Vagina (tissue), 2 donors: ENCODE results near the gene CNTLN.

ENCODE experiments used
- POLR2A ChIP-seq, 2 donors: fragments of 450-650 bp; IDR thresholded peaks; one replicate each; pipeline ENCODE4 v1.6.1; 2017; ENCODE audit warnings: antibody characterized with exemption in 2 of 2, mild to moderate bottlenecking in 2 of 2, moderate library complexity in 2 of 2
- POLR2AphosphoS5 ChIP-seq, 2 donors: sonication (generic); formaldehyde crosslinking; IDR thresholded peaks; one replicate each; pipeline ENCODE4 v1.9.0; 2017; ENCODE audit warnings: antibody characterized with exemption in 2 of 2, mild to moderate bottlenecking in 2 of 2, low read depth in 1 of 2; ENCODE audit not compliant: insufficient read depth in 1 of 2
- TF ChIP-seq, protein P1 (sequence below), 3 experiments: fragments of 450-650 bp in 2 of 3; fragments of 200-600 bp in 1 of 3; sonication (generic) in 1 of 3; IDR thresholded peaks; one replicate each; pipeline ENCODE4 v1.5.1; 2017 to 2019; ENCODE audit warnings: antibody characterized with exemption in 3 of 3, mild to moderate bottlenecking in 2 of 3, moderate library complexity in 2 of 3

DNA sequence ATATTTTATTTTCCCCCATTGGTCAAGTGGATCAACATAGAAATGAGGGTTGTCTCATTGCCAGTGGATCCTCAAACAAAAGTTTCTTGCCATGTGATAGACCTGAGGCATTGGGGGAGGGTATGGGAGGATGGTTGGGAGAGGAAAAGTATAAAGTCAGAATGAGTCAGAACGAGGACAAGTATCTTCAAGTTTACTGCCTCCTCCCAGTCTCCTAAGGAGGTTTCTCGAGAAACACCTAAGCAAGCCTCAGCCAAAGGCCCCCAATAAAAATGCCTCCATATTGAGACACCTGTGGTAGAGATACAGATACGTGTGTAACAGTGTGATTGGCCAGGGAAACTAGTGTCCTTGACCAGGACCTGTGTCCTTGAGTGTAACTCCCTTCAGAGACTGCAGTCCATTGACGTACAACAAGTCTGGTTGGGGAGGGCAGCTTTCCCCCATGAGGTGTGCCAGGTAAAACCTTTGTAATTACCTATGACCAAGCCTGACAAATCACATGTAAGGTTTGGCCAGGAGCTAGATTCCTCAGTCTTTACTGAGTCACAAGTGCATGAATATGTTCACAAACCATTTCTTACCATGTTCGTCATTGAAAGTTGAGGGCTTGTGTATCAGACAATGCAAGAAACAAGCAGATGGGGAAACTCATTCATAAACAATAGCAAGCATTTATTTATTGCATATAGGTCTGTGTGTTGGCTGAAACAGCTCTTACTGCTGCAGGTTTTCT, 245.5 kb downstream of the CNTLN start:
- TF ChIP-seq, protein P1, sequence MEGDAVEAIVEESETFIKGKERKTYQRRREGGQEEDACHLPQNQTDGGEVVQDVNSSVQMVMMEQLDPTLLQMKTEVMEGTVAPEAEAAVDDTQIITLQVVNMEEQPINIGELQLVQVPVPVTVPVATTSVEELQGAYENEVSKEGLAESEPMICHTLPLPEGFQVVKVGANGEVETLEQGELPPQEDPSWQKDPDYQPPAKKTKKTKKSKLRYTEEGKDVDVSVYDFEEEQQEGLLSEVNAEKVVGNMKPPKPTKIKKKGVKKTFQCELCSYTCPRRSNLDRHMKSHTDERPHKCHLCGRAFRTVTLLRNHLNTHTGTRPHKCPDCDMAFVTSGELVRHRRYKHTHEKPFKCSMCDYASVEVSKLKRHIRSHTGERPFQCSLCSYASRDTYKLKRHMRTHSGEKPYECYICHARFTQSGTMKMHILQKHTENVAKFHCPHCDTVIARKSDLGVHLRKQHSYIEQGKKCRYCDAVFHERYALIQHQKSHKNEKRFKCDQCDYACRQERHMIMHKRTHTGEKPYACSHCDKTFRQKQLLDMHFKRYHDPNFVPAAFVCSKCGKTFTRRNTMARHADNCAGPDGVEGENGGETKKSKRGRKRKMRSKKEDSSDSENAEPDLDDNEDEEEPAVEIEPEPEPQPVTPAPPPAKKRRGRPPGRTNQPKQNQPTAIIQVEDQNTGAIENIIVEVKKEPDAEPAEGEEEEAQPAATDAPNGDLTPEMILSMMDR (IDR thresholded peaks at IDR 0.05), result no peak
- TF ChIP-seq POLR2AphosphoS5 (IDR thresholded peaks at IDR 0.05; ENCODE audit: insufficient read depth in 1 of 2, low read depth in 1 of 2) (no peak), POLR2A (IDR thresholded peaks at IDR 0.05) (no peak)
